ENCODE results near the gene SF3A2.
"Not testable (repeated sequence)": the region's sequence is repeated elsewhere in the genome, so short reads cannot be mapped to it uniquely, and the experiment has no call there.

The SF3A2 gene, protein sequence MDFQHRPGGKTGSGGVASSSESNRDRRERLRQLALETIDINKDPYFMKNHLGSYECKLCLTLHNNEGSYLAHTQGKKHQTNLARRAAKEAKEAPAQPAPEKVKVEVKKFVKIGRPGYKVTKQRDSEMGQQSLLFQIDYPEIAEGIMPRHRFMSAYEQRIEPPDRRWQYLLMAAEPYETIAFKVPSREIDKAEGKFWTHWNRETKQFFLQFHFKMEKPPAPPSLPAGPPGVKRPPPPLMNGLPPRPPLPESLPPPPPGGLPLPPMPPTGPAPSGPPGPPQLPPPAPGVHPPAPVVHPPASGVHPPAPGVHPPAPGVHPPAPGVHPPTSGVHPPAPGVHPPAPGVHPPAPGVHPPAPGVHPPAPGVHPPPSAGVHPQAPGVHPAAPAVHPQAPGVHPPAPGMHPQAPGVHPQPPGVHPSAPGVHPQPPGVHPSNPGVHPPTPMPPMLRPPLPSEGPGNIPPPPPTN

DNA sequence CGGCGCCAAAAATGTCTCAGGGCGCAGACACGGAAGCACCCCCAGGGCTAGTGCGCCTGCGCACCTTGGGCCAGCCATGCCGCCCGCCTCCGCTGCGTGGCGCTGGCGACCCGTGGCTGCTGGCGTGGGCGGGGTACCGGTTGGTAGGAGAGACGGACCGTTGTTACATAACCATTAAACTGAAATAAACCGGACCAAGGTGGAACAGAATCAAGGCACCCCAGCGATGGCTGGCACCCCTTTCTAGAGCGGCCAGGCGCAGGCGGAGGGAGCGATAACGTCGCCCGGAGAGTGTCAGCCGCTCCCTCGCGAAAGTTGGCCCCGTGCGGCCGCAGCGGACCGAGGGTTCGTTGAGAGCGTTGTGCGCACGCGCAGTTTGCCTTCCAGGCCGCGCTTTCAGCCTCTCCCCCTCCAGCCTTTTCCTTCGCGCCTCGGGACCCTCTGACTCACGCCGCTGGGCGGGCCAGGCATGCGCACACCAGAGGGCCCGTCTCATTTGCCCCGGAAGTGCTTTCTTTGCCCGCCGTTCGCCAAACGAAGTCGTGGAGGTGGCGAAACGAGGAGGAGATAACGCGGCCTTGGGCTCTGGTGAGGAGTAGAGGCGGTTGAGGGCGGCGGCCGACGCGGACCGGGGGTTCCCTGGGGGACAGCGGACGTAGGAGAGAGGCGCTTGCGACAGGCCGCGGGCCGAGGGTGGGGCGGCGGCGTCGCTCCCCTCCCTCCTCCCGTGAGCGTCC is at the start of gene SF3A2, which contains the start of gene PLEKHJ1:
Gene SF3A2 (plus strand): TSS at position 511 of the 737 bp plus-strand sequence. CDS start 6,595 bp downstream, outside the sequence.
Gene PLEKHJ1 (minus strand): TSS at position 16 of the 737 bp plus-strand sequence. CDS start 81 bp downstream, outside the sequence.
- peak; percentile 100 for DNase-seq (ENCODE audit: low spot score)

DNA sequence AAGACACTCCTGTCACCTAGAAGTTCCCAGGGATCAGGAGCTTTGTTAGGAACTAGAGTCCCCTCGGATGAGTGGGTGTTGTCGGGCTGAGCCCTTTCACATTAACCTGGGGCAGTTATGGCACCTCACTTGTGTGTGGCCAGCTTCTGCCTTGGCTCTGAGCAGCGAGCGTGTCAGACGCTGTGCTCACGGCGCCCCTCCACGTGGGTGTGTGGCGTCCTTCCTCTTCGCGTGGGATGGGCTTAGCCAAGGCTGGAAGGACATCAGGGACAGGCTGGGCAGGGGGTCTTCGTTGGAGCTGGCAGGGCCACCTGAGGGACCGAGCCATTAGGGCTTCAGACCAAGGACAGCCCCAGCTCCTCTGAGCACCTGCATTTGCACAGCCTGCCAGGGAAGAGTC is 49.5 kb upstream of the SF3A2 start:
- no peak for DNase-seq (ENCODE audit: low spot score)

DNA sequence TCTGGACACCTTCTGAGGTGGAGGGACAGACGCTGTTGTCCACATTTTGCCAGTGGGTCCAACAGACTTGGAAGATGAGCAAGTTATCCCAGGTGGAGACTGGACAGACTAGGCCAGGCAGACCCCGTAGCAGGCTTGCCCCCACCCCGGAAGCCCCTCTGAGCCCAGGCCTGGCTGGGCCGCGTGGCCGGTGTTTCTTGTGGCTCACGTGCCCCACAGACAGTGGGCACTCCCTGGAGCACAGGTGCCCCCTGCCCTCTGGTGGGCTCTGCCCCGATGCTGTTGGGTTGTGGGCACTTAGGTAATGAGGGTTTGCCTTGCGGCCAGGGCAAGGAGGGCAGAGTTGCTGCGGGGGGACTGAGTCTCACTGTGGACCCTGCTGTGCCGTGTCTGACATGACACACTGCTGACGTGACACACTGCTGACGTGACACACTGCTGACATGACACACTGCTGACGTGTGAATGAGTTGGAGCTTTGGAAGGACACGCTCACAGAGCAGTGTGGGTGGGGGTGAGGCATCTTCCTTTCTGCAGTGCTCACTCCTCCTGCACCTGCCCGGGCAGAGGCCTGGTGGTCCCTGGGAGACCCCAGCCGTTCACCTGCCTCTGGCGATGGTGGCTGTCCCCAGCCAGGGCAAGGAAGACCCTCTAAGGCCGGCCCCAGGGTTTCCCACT is 47.8 kb upstream of the SF3A2 start:
- no peak for DNase-seq (ENCODE audit: low spot score)

DNA sequence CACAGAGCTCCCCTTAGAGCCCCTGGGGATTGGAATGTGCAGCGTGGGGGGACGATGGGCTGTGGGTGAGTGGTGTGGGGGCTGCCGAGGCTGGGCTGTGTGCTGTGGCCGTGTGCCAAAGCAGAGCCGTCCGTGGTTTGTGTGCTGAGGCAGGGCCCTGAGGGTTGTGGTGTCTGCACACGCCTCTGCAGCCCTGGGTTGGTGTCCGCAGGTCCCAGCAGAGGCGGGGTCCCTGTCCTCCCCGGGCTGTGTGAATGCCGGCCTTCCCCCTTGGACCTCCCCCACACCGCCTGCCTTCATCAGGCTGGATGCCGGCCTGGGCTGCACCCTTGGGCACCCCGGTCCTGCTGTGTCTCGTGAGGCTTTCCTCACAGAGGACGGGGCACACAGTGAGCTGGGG is 46.7 kb upstream of the SF3A2 start:
- DNase-seq (ENCODE audit: low spot score) = no peak

DNA sequence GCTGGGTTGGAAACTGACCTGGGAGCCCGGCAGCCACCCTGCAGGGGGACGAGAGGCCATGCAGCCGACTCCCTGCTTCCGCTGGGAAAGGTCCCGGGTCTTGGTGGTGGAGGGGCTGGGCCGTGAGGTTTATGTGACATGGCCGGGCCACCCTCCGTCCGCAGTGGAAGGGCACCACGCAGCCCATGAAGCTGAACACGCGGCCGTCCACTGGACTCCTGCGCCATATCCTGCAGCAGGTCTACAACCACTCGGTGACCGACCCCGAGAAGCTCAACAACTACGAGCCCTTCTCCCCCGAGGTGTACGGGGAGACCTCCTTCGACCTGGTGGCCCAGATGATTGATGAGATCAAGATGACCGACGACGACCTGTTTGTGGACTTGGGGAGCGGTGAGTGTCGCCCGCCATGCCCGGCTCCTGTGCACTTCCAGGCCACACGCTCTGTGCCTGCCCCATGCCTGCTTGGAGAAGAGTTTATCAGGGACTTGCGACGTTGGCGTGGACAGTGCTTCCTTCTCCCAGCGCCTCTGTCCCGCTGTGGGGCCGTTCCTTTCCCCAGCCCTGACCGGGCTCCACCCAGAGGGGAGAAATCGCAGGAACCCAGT is 45.7 kb upstream of the SF3A2 start:
- DNase-seq (ENCODE audit: low spot score) = no peak

DNA sequence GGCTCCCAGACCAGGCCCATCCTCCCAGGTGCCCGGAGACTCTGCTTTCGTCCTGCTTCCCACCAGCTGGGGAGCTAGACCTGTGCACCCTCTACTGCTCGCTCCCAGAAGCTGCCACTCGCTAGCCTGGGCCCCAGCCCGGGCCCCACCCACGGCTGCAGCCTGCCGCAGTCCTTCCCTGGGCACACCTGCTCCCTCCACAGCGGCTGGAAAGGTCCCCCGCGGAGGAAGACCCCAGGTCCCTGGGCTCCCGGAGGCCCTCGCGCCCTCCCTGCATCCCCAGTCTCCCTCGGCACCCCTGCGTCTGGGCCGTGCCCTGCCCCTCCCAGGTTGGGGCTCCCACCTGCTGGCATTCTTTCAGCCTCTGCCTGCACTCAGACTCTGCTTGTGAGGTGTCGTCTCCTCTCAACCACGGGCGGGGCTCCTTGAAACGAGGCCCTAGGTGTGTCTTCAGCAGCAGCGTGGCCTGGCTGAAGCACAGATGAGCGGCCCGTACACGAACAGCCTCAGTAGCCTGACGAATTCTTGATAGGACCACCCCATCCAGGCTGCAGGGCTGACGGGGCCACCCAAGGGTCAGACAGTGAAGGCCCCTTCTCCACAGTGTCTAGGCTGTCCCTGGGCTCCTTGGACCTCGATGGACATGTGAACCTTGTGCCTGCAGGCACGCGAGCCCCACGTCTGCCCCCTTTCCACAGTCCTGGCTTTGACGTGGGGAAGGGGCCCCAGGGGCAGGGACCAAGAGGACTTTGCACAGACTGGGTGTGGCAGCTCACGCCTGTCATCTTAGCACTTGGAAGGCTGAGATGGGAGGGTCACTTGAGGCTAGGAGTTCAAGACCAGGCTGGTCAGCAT is 44.9 kb upstream of the SF3A2 start:
- no peak for DNase-seq (ENCODE audit: low spot score)

DNA sequence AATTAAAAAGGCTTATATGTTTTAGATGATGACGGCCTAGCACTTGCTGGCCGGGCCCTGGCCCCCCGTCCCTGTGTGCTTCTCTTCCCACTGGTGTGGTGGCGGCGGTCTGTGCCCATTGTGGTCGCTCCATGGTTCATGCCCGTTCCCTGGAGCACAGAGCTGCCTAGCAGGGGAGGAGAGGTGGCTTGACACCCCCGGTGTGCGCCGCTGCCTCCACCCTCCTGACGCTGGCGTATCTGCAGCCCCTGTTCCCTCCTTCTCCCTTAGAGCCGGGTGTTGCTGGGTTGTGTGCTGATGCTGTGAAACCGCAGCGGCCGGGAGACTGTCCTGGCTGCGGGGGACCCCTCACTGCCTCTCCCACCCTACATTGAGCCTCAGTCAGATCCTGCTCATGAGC is 43.8 kb upstream of the SF3A2 start:
- DNase-seq (ENCODE audit: low spot score) = no peak

DNA sequence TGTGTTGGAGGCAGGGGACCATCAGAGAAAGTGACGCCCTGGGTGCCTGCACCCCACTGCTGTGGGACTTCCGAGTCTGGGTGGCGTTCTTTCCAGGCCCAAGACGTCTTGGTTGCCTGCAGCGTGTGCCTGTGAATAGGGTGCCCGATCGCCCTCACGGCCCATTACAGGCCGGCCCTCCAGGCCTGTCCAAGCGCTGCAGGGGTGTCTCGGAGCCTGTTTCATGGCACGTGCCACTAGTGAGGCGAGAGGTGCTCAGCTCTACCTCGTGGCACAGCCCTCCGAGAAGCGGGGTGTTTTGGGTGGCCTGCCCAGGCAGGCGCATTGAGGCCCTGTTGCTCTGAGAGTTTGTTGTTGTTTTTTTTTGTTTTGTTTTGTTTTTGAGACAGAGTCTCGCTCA is 42.8 kb upstream of the SF3A2 start:
- no peak for DNase-seq (ENCODE audit: low spot score)

DNA sequence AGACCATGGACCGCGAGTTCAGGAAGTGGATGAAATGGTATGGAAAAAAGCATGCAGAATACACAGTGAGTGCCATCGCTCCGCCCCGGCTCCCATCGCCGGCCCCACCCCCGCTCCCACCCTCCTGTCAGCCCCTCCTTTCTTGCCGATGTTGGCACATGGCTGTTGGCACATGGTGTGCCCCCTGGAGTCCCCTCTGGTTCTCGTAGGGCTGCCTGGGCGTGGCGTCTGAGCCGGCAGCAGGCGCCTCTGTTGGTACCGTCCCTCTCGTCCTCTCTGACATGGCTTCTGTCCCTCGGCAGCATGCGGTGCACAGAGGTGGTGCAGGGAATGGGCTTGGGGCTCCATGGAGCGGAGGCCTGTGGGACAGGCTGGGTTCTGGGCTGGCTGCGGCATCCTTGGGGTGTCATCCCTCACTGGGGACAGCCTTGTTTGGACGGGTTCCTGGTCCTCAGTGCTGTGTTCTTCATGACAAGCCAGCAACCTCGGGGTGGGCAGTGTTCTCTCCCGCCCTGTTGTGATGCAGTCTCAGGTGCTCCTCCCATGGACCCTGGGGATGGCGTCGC is 42.0 kb upstream of the SF3A2 start:
- no peak for DNase-seq (ENCODE audit: low spot score)

DNA sequence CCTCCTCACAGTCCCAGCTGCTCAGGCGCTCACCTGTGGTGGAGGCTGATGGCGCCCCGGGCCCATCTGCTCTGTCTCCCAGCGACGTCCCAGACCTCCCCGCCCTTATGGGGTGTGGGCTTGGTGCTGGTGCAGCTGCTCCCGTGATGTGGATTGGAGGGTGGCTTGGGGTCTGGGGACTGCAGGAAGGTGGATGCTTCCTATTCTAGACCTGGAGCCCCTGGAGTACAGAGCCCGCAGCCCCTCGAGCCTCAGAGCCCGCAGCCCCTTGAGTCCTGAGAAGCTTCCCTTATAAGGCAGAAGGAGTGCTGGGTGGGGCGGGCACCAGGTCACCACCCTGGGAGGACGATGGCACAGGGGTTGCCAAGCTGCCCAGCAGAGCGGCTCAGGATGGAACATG is 41.3 kb upstream of the SF3A2 start:
- no peak for DNase-seq (ENCODE audit: low spot score)

DNA sequence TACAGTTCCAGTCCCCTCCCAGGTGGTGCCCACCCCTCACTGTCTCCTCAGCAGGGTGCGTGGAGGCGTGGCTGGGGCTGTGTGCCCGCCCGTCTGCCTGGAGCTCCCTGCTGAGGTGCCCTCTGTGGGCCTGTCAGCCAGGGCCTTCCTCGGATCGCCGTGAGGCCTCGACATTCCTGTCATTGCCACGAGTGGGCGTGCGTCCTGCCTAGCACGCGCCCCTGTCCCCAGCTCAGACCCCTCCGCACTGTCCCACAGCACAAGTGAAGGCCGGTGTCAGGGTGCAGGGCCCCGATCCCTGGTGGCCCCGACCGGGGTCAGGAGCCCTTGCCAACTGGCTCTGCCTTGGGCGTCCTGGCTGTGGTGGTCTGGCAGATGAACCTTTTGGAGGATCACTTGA is 40.7 kb upstream of the SF3A2 start:
- no peak for DNase-seq (ENCODE audit: low spot score)

DNA sequence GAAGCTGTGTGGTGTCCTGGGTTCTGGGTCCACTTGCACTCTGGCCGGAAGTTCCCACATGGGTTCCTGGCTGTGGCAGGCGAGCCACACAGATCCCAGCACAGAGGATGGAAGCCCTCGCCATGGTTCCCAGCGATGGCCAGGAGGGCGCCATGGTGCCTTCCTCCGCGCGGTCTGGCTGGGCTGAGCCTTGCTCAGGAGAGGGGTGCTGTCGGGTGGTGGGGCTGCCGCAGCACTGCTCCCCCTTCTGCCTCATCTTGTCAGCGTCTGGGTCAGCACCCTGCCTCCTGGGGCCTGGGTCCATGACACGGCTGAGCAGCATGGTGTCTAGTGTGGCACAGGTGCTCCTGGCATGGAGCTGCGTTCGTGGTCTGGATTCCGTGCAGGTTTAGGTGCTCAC is 39.4 kb upstream of the SF3A2 start:
- DNase-seq (ENCODE audit: low spot score) = no peak

DNA sequence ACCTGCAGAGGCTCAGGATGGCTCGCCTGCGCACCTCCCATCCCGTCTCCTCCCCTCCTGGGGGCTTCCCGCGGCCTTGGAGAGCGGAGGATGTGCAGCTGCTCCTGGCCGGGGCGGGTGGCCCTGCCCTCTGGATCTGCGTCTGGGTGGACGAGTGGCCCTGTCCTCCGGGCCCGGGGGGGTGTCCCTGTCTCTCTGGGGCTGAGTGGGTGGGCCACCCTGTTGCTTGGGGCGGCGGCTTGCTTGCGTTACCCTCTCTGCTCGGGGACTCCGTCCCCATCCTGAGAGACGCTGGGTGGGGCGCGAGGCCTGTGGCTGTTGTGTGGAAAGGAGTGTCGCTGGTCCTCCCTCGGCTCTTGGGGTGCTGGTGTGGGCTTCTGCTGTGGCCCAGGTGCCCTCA is 38.3 kb upstream of the SF3A2 start:
- DNase-seq (ENCODE audit: low spot score) = no peak

DNA sequence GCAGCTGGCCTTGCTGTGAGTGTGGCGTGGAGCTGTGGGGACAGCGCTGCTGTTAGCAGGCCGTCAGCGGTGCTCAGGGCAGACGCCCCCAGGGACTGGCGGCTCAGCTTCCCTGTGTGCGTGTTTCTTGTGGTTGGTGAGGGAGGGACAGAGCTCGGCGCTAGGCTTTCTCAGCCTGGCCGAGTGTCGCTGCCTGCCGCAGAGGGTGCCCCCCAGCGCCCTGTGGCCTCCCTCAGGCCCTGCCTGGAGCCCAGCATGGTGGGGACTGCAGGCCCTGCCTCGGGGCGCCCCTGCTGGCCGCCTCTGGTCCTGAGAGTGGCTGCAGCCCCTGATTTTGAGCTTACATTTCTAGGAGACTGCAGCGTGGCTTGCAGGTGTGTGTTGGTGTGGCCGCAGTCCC is 37.4 kb upstream of the SF3A2 start:
- no peak for DNase-seq (ENCODE audit: low spot score)

DNA sequence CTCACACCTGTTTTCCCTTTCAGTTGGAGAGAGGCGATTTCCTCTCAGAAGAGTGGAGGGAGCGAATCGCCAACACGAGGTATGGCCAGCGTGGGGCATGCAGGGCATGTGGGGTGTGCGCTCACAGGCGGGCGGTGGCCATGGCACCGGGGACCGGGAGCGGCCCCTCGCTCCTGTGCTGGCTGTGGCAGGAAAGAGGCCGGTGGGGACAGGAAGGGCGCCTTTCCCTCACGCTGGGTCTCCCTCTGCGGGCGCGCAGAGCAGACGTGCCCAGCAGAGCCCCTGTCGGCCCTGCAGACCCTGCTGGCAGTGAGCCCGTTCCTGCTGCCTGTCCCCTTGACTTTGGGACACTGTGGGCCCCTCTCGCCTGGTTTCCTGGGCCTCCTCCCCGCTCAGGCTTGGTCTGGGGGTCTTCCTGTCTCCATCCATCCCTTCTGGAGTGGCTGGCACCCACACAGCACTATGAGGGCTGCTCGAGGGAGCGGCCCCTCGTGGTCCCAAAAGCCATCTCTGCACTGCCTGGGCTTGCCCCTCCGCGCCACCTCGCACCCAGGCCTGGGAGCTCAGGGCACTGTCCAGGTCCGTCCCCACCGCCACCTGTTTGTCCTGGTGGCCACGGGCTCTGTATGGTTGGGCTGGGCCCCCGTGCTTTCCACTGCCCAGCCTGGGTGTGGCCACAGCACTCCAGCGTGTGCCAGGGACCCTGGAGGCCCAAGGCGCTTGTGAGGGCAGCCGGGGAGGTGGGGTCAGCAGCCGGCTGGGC is 36.6 kb upstream of the SF3A2 start:
- DNase-seq (ENCODE audit: low spot score) = no peak

DNA sequence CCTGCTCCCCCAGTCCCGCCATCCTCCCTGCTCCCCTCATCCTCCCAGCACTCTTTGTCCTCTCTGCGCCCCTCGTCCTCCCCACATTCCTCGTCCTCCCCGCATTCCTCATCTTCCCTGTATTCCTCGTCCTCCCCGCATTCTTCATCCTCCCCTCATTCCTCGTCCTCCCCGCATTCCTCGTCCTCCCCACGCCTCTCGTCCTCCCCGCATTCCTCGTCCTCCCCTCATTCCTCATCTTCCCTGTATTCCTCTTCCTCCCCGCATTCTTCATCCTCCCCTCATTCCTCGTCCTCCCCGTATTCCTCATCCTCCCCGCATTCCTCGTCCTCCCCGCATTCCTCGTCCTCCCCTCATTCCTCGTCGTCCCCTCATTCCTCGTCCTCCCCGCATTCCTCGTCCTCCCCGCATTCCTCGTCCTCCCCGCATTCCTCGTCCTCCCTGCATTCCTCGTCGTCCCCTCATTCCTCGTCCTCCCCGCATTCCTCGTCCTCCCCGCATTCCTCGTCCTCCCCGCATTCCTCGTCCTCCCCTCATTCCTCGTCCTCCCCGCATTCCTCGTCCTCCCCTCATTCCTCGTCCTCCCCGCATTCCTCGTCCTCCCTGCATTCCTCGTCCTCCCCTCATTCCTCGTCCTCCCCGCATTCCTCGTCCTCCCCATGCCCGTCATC is 35.9 kb upstream of the SF3A2 start:
- DNase-seq (ENCODE audit: low spot score) = not testable (repeated sequence)

DNA sequence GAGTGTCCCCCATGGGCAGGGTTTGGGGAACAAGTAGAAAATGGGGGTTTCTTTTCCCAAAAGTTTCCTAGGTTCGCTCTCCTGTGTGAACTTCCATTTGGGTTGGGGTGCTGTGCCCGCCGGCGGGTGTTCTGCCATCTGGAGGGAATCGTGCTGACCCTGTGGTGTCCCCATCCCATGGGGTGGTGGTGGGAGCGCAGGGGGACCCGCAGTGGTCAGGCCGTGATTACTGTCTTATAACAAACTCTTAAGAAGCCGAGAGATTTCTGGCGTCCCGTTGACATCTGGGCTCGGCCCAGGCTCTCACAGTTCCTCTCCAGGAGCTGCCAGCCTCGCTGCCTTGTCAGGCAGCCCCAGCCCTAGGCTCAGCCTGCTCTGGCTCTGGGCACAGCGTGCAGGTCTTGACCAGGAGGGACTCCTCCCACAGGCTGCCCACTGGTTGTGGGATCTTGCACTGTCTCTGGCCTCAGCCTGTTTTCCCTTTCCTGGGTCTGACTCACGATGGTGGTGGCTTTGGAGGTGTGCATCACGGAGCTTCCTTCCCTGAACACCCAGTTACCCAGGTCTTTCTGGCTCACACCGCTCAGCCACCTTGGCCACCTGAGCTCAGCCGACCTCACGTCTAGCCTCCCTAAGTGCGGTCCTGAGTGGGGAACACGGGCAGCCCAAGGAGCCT is 35.0 kb upstream of the SF3A2 start:
- DNase-seq (ENCODE audit: low spot score) = no peak

DNA sequence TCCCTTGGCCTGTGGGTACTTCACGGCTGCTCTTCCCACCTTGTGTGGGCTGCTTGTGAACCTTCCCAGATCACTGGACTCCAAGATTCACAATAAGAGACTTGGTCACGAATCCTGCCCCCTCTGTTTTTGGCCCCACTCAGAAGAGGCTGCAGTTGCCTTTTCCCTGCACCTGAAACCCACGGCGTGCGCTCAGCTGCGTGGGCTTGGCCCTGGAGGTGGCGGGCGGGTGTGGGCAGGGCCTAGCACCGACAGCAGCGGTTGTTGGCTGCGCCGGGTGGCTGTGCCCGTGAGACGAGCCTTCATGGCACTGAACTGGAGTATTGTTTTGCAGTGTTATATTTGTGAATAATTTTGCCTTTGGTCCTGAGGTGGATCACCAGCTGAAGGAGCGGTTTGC is 34.3 kb upstream of the SF3A2 start:
- no peak for DNase-seq (ENCODE audit: low spot score)

DNA sequence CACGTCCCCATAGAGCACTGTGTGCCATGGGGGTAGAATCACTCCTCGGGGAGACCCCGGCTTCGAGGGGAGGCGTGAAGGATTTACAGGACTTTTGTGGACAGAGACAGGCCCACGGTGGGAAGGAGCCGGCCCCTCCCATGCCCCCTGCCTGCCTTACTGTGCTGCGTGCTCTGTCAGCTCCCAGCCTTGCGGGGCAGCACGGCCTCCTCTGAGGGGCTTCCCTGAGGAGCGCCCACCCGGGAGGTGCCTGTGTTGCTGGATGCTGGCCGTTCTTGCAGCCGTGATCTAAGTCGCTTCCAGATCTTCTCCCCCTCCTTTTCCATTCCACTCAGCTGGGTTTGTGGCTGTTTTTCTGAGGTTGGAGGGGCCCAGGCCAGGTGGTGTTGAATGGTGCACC is 29.6 kb upstream of the SF3A2 start:
- DNase-seq (ENCODE audit: low spot score) = no peak
